ENCODE data around the gene TMEM72.

Gene TMEM72

DNA sequence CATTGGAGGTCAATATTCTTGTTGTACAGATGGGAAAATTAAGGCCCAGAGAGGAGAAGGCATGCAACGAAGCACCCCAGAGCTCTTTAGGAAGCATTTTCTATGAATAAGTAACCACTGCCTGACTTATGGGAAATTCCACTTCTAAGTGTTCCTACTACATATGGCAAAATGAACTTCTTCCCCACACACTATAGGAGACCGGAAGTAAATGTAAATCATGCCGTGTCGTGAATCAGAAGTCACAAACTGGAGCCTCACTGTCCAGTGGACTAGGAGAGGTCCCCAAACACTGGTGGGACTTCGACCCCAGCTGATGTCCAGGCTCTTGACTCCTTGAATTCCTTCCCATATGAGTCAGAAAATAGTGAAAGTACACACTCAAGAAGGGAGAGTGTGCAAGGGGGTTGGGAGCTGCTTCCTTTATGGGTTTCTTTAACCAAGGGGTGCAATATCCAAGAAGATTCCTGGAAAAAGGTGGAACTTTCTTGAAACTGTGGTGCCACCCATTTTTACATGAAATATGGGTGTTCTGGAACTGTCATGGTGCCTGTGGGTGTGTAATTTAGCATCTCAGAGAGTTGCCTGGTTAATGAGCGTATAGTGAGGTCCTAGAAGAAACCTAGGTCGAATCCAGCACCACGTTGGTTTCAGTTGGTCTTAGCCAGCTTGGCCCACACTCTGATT lies 55.1 kb downstream of the TMEM72 start:
- Histone ChIP-seq H3K27ac (no peak overlapping the region), H3K36me3 (ENCODE audit: control insufficient read depth, insufficient read depth, low read length) (no peaks in the 10 kb centered on the region), H3K79me2 (peaks cover 36% of the 10 kb centered on the region), H3K4me1 (peaks cover 24% of the 10 kb centered on the region), H3K9ac (no peak overlapping the region), H3K4me3 (ENCODE audit: low read depth, low read length) (no peak overlapping the region), H3K27me3 (ENCODE audit: control insufficient read depth, insufficient read depth, low read length) (no peaks in the 10 kb centered on the region), H3K9me3 (ENCODE audit: control insufficient read depth, low read length) (no peaks in the 10 kb centered on the region), H3K4me2 (ENCODE audit: low read length) (no peak overlapping the region), H2AFZ (no peak overlapping the region)
- TF ChIP-seq, protein P1, sequence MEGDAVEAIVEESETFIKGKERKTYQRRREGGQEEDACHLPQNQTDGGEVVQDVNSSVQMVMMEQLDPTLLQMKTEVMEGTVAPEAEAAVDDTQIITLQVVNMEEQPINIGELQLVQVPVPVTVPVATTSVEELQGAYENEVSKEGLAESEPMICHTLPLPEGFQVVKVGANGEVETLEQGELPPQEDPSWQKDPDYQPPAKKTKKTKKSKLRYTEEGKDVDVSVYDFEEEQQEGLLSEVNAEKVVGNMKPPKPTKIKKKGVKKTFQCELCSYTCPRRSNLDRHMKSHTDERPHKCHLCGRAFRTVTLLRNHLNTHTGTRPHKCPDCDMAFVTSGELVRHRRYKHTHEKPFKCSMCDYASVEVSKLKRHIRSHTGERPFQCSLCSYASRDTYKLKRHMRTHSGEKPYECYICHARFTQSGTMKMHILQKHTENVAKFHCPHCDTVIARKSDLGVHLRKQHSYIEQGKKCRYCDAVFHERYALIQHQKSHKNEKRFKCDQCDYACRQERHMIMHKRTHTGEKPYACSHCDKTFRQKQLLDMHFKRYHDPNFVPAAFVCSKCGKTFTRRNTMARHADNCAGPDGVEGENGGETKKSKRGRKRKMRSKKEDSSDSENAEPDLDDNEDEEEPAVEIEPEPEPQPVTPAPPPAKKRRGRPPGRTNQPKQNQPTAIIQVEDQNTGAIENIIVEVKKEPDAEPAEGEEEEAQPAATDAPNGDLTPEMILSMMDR (IDR thresholded peaks at IDR 0.05) = no peak

DNA sequence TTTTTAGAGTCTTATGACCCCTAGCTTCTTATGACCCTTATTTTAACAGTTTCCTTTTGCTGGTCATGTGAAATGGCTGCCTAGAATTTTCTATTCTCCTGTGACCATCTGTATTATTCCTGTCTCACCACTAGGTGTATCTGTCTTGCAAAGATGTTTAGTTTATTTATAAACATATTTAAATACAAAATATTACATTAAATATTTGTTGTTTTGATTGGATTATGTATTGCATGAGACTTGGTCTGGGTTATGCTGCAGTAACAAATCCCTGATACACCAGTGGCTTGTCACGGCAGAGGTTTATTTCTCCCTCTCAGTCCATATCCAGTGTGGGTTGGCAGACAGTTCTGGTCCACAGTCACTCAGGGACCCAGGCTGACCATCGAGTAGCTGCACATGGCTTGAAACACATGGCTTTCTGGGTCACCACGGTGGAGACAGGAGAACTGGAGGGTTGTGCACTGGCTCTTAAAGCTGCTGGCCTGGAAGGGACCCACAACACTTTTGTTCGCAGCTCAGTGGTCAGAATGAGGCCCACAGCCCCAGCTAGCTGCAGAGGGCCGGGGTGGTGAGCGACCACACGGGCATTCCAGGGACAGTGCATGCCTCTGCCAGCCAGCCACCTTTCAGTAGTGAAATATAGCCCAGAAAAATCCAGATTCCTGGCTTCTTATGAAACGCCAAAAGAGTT lies 55.8 kb downstream of the TMEM72 start:
- Histone ChIP-seq H3K4me2 (ENCODE audit: low read length) (no peak overlapping the region), H3K9me3 (ENCODE audit: control insufficient read depth, low read length) (no peaks in the 10 kb centered on the region), H3K4me3 (ENCODE audit: low read depth, low read length) (no peak overlapping the region), H3K9ac (no peak overlapping the region), H2AFZ (no peak overlapping the region), H3K36me3 (ENCODE audit: control insufficient read depth, insufficient read depth, low read length) (no peaks in the 10 kb centered on the region), H3K79me2 (peaks cover 33% of the 10 kb centered on the region), H3K27me3 (ENCODE audit: control insufficient read depth, insufficient read depth, low read length) (no peaks in the 10 kb centered on the region), H3K4me1 (peaks cover 20% of the 10 kb centered on the region), H3K27ac (no peak overlapping the region)
- TF ChIP-seq, protein P1 (IDR thresholded peaks at IDR 0.05) = no peak

DNA sequence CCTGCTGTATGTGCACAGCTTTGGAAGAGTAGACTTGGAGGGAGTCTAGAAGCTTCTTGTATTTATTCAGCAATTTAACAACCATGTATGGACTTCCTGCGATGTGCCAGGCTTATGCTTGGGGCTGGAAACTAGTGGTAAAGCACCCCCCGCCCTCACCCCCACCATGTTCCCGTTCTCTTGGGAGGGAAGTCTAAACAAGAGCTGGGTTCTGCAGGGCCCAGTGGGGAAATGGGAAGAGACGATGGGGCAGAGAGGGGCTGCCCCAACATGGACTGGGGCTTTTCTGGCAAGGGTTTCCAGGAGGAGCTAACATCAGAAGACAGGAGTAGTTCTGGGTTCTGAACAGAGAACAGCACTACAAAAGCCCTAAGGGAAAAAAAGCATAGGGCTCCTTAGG lies 56.5 kb downstream of the TMEM72 start:
- Histone ChIP-seq H3K4me2 (ENCODE audit: low read length) (no peak overlapping the region), H3K36me3 (ENCODE audit: control insufficient read depth, insufficient read depth, low read length) (no peaks in the 10 kb centered on the region), H3K4me3 (ENCODE audit: low read depth, low read length) (no peak overlapping the region), H3K4me1 (peaks cover 20% of the 10 kb centered on the region), H3K27me3 (ENCODE audit: control insufficient read depth, insufficient read depth, low read length) (no peaks in the 10 kb centered on the region), H3K27ac (no peak overlapping the region), H3K9me3 (ENCODE audit: control insufficient read depth, low read length) (no peaks in the 10 kb centered on the region), H3K9ac (no peak overlapping the region), H3K79me2 (peaks cover 33% of the 10 kb centered on the region), H2AFZ (no peak overlapping the region)
- TF ChIP-seq, protein P1 (IDR thresholded peaks at IDR 0.05) = no peak

DNA sequence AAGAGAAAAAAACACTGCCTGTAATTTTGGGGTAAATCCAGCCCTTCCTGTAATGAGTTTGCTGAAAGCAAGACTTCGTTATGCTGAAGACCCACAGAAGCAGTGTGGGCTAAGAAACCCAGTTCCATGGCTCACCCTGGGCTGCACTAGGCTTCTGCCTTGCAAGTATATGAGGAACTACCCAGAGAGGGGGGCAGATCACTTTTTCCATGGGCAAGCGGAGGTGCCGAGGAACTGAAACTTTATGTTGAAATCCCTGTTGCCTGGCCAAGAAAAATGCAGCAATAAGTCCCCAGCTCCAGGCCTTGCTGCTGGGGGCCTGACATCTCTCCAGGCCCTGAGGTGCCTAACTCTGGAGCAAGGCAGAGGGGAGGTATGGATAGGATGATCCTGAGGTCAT lies 57.0 kb downstream of the TMEM72 start:
- H3K4me1 ChIP-seq = peaks cover 17% of the 10 kb centered on the region
- H3K36me3 ChIP-seq (ENCODE audit: control insufficient read depth, insufficient read depth, low read length) = no peaks in the 10 kb centered on the region
- no peak overlapping the region for H3K9ac ChIP-seq
- no peak overlapping the region for H3K27ac ChIP-seq
- H3K4me2 ChIP-seq (ENCODE audit: low read length) = no peak overlapping the region
- TF ChIP-seq, protein P1 (IDR thresholded peaks at IDR 0.05) = no peak
- H3K4me3 ChIP-seq (ENCODE audit: low read depth, low read length) = no peak overlapping the region
- H3K79me2 ChIP-seq = peaks cover 33% of the 10 kb centered on the region
- H3K9me3 ChIP-seq (ENCODE audit: control insufficient read depth, low read length) = no peaks in the 10 kb centered on the region
- H3K27me3 ChIP-seq (ENCODE audit: control insufficient read depth, insufficient read depth, low read length) = no peaks in the 10 kb centered on the region
- no peak overlapping the region for H2AFZ ChIP-seq
